GM18526 (cell line): ENCODE results near the gene SP100.

Source experiments
- POLR2A ChIP-seq: IDR thresholded peaks from 3 replicates; pipeline ENCODE4 v1.6.1; 2011; ENCODE audit not compliant: insufficient read length; ENCODE audit errors: extremely low read depth

The SP100 gene

DNA sequence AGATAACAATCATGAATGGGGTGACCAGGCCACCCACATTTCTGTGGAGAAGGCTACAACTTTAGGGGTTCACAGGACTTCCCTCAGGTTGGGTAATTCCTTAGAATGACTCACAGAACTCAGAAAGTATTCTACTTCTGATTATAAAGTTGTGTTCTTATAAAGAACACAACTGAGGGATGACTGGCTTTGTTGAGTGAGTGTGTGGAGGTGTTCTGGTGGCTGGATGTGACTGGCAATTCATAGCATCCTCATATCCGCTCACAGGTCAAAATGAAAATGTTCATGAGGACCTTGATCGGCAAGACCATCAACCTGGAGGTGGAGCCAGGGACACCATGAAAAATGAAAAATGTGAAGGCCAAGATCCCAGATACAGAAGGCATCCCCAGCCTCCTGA is 153.3 kb downstream of the SP100 start:
- no peak for TF ChIP-seq POLR2A

DNA sequence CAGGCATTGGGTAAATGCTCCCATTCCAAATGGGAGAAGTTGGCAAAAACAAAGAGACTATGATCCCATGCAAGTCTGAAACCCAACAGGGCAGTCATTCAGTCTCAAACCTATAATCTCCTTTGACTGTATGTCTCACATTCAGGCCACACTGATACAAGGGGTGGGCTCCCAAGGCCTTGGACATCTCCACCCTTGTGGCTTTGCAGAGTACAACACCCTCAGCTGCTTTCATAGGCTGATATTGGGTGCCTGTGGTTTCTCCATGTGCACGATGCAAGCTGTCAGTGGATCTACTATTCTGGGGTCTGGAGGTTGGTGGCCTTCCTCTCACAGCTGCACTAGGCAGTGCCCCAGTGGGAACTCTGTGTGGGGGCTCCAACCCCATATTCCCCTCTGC is 155.0 kb downstream of the SP100 start:
- no peak for TF ChIP-seq POLR2A

DNA sequence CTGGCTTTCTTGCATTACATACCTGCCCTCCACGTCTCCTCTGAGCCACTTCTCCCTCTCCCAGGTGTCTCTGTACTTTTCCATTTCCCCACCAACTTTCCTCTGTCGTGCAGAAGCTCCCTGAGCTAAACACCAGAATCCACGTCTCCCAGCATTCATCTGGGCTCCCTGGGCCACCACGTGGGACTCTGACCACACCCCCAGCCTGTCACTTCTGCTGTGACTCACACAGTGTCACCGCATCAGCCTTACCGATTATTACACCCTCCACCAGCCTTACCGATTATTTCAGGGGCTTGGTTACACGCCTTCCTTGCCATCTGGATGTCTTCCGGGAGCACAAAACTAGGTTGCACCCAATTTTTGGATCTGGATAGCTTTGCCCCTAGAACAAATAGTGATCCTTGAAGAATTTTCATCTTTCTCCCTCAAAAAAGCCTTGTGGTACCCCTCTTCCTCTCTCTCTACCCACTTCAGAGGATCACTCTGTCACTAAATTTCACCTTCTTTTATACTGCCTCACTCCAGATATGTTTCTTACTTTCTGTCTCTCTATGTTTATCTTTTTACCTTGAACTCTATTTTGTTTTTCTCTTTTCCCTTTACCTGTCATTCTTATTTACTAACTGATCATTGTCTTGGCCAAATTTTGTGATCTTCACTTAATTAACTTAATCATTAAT is 159.8 kb downstream of the SP100 start:
- no peak for TF ChIP-seq POLR2A

DNA sequence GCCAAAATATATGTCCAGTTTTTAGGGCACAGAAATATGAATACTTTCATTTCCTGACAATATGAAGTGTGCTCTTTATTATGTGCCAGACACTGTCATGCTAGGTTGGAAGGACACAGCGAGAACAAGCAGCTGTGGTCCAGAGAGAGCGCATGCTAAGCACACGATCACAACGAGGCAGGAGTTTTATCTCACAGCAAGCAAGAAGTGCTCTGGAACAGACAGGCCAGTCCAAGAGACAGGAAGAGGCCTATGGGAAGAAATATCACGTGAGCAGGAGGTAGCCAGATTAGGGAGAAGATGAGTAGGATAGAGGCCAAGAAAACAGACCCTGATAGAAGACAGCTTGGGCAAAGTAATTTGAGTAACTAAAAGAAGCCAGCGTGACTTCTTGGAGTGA is 161.1 kb downstream of the SP100 start:
- TF ChIP-seq POLR2A, result no peak

DNA sequence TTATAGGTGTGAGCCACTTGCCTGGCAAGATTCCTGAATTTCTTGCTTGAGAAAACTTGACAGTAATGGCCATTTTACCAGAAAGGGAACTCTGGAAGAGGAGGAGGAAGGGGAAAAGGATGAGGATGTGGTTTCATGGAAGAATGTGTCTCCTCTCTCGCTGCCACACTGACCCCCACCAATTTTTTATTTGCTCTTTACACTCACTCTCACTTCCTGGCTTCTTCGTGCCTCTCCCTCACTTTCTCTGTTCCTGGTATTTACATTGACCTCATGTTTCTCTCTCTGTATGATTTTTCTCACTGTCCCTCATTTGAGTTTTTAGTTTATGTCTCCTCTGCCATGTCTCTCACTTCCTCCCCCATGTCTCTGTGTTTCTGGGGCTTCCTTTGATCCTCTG is 162.1 kb downstream of the SP100 start:
- TF ChIP-seq POLR2A, result no peak

DNA sequence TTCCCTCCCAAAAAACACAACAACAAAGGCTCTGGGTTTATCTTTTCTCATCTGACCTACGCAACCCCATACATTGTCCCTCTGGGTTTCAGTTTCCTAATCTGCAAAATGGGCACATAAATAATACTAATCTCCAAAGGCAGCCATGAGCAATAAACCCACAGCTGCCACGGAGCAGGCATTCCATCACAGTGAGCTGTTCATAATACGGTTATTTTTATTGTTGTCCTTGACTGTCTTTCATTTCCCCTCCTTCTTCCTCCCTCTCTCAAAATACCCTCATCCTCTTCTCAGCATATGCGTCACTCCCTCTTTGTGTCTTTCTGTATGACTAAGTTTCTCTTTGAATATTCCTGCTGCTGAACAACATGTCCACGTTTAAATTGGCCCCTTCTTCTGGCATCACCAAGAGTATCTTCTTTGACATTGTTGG is 166.9 kb downstream of the SP100 start:
- TF ChIP-seq POLR2A, result no peak

DNA sequence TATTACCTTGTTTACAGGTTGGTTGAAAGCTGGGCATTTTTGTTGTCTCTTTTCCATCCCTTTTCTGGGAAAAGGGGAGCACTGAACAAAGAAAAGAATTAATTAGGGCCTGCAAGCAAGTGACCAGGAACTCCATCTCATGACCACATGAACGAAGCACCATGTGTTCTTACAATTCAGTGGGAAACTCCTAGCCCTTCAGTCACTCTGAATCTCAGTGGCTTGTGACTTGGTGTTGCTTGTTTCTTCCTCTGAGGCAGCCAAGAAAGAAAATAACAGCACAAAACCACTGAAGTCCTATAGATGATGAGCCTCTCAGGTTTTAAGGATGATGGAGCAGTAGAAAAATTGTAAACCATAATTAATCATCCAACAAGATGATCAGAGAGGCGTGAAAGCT is 167.6 kb downstream of the SP100 start:
- no peak for TF ChIP-seq POLR2A

DNA sequence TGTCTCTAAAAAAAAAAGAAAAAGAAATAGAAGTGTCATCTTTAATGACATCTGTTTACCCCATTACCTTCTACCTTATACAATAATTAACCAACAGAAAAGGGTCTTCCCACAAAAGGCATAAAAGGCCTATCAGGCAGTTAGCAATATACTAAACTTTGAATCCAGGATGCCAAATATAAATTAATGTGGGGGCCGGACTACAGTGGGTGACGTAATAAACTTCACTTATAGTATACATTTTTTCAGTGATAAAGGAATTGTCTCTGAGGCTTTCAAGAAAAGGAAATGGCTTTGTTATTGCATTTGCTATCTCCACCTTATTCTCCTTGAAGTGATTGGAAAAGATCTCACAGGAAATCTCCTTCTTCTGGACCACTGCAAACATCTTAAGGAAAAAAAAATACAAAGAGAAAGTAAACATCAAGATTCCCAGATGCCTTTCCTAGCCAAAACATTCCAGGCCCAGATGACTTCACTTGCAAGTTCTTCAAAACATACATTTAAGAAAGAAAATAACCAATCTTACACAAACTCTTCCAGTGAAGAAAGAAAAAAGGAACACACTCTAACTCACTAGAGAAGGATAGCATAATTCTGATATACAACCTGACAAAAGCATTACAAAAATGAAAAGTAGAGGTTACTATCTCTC is 170.5 kb downstream of the SP100 start:
- no peak for TF ChIP-seq POLR2A

DNA sequence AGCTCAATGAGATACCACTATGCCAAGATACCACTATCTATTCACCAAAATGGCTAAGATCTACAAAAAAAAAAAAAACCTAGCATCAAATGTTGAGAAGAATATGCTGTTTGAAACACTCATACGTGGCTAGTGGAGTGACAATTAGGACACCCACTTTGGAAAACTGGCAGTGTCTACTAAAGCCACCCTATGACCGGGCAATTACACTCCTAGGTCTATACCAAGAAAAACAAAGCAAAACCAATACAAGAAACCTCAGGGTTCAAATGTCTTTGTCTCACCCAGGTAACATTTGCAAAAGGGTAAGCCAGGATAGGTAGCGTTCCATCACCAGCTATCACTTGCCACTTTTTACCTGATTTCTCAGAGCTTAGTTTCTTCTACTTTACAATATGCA is 173.0 kb downstream of the SP100 start:
- TF ChIP-seq POLR2A, result no peak

DNA sequence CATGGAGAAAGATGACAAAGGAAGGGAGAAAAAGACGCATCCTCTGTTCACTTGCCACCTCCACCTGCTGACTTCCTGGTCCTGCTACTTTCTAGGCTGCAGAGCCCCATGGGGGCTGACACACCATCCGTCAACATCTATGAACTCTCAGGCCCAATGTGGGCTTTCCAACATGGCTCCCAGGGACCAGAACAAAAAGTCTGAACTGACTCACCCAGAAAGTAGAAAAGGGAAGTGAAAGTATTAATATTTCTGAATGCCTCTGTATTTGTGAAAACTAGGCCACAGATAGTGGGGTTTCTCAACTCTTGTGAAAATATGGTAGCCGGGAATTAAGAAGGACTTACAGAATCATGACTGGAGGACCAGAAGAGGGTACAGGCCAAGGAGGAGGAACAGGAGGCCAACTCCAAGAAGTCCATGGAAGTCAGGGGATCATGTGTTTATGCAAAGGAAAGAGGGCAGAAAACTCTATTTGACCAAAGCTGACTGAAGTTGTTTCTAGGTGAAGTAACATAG is 173.6 kb downstream of the SP100 start:
- peak; percentile 38 for TF ChIP-seq POLR2A

DNA sequence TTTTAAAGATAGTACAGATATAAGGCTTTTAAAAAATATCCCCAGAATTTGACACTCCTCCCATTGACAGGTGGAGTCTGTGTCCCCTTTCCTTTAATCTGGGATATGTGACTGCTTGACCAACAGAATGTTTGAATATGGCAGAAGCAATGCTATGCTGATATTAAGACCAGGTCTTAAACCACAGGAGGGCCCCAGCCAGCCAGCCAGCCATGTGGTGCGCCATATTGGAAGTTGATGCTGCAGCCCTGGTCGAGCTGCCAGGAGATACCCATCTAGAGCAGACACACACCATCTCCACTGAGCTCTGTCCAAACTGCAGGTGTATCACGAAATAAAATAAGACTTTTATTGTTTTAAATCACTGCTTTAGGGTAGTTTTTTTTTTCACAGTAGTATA is 174.3 kb downstream of the SP100 start:
- TF ChIP-seq POLR2A, result no peak

DNA sequence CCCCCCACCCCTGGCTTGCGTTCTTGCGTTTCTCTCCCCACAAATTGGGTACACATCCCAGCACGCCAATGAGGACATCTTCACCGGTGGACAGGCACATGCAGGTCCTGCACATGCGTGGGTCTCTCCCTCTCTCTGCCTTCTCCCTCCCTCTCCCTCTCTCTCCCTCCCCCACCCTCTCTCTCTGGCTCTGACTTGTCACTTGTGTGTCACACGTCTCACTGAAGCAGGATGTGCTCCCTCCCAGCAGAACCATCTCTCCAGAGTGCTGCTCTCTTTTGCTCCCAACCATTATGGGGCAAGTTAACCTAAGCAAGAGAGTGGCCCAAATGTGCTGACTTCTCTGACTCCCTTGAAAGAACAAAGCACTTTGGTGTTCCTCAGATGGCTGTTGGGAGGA is 175.8 kb downstream of the SP100 start:
- no peak for TF ChIP-seq POLR2A

DNA sequence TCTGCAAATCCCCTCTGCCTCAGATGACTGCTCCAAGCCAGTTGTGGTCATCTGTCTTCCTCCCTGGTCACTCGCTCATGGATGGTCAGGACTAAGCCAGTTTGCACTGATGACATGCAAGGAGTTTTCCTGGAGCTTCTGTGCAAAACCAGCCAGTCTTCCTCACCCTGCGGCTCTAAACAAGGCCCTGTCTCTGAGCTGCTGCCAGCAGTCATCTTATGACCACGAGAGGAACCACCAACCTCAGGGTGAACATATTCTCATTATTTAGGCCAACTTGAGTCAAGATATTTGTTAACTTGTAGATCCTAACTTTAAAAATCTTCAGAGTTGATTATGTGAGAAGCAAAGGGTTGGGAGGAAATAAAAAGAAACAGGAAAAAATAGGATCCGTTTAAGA is 176.8 kb downstream of the SP100 start:
- no peak for TF ChIP-seq POLR2A
